Measurements from ENCODE around the gene HMOX2. TPM values are rescaled to one million over a fixed set of nuclear protein-coding genes. Genes with fewer than 3 reads are reported as not detected.

HMOX2 gene
- total RNA-seq, 1 experiment from 2014 or later = 55.1 TPM

- ChIA-PET POLR2A (no interaction called here), RAD21 (ENCODE audit: low non-redundant PET in 1 of 2, low total read pairs in 2 of 2, uncharacterized antibody in 2 of 2, unreplicated experiment in 2 of 2) (no interaction called here), CTCF (interaction anchor here (1.3 kb wide), 1 partner anchor 33 kb away, joined by 6 read pairs; no protein-coding TSS in a partner anchor)
- DNase-seq (ENCODE audit: low read depth, low spot score) (no peak), ATAC-seq (no peak)
- no peak overlapping the region for H3K9ac ChIP-seq (ENCODE audit: low read length)
- no peaks in the 10 kb centered on the region for H3K9me3 ChIP-seq (ENCODE audit: control insufficient read depth in 1 of 2, insufficient read depth in 1 of 2, low read depth in 1 of 2, low read length in 2 of 2)
- no peak overlapping the region for H2AFZ ChIP-seq (ENCODE audit: low read depth, low read length, poor library complexity, severe bottlenecking)
- no peaks in the 10 kb centered on the region for H3K4me1 ChIP-seq (ENCODE audit: control insufficient read depth in 1 of 2, insufficient read depth in 2 of 2, low read length in 2 of 2)
- no peaks in the 10 kb centered on the region for H3K9me2 ChIP-seq (ENCODE audit: insufficient read depth)
- intact Hi-C loops (cut with micrococcal nuclease) = loop anchor here (10.0 kb wide), 1 partner anchor 139 kb away; no protein-coding TSS in a partner anchor
- H4K20me1 ChIP-seq (ENCODE audit: insufficient read depth) = no peaks in the 10 kb centered on the region
- no peaks in the 10 kb centered on the region for H3K27me3 ChIP-seq (ENCODE audit: insufficient read depth, low read length)
- H3K4me3 ChIP-seq (replicated peaks in 1 of 2; ENCODE audit: low read depth in 1 of 2, low read length in 2 of 2) = no peak overlapping the region
- no TSS peak for BruUV-seq (replicated peaks)
- H3K4me2 ChIP-seq (ENCODE audit: low read length) = no peak overlapping the region
- H3K79me2 ChIP-seq (ENCODE audit: insufficient read depth, low read length) = no peaks in the 10 kb centered on the region
- H3K27ac ChIP-seq (ENCODE audit: low read depth, low read length) = no peak overlapping the region
- TF ChIP-seq ZNF274 (IDR thresholded peaks at IDR 0.05; ENCODE audit: low read depth, low read length) (no peak), EZH2phosphoT487 (IDR thresholded peaks at IDR 0.05; ENCODE audit: borderline replicate concordance) (no peak), POLR2A (IDR thresholded peaks at IDR 0.05; ENCODE audit: borderline replicate concordance, extremely low read depth, insufficient read depth, insufficient read length) (no peak), SP1 (IDR thresholded peaks at IDR 0.05; ENCODE audit: low read depth) (no peak), YY1 (IDR thresholded peaks at IDR 0.05; ENCODE audit: extremely low read depth, insufficient replicate concordance, low read depth, low read length) (no peak), SRF (IDR thresholded peaks at IDR 0.05; ENCODE audit: low read depth) (no peak), EGR1 (IDR thresholded peaks at IDR 0.05; ENCODE audit: low read depth) (no peak), SIN3A (IDR thresholded peaks at IDR 0.05; ENCODE audit: low read depth) (no peak), POLR2AphosphoS5 (IDR thresholded peaks at IDR 0.05; ENCODE audit: low read depth, low read length) (no peak), ELF1 (IDR thresholded peaks at IDR 0.05; ENCODE audit: borderline replicate concordance, low read depth) (no peak), ZFX (IDR thresholded peaks at IDR 0.05) (no peak), RAD21 (IDR thresholded peaks at IDR 0.05; ENCODE audit: low read depth) (no peak), CEBPB (IDR thresholded peaks at IDR 0.05; ENCODE audit: low read depth) (no peak), CBX3 (IDR thresholded peaks at IDR 0.05; ENCODE audit: low read depth) (no peak), ATF3 (IDR thresholded peaks at IDR 0.05) (no peak), JUND (IDR thresholded peaks at IDR 0.05) (no peak)
- TF ChIP-seq, protein P1, sequence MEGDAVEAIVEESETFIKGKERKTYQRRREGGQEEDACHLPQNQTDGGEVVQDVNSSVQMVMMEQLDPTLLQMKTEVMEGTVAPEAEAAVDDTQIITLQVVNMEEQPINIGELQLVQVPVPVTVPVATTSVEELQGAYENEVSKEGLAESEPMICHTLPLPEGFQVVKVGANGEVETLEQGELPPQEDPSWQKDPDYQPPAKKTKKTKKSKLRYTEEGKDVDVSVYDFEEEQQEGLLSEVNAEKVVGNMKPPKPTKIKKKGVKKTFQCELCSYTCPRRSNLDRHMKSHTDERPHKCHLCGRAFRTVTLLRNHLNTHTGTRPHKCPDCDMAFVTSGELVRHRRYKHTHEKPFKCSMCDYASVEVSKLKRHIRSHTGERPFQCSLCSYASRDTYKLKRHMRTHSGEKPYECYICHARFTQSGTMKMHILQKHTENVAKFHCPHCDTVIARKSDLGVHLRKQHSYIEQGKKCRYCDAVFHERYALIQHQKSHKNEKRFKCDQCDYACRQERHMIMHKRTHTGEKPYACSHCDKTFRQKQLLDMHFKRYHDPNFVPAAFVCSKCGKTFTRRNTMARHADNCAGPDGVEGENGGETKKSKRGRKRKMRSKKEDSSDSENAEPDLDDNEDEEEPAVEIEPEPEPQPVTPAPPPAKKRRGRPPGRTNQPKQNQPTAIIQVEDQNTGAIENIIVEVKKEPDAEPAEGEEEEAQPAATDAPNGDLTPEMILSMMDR (IDR thresholded peaks at IDR 0.05 in 2 of 3, conservative IDR thresholded peaks at IDR 0.05 in 1 of 3; ENCODE audit: borderline replicate concordance in 1 of 3, insufficient read depth in 1 of 3, low read depth in 2 of 3, low read length in 2 of 3) = no peak
- TF ChIP-seq, protein P2, sequence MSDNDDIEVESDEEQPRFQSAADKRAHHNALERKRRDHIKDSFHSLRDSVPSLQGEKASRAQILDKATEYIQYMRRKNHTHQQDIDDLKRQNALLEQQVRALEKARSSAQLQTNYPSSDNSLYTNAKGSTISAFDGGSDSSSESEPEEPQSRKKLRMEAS (IDR thresholded peaks at IDR 0.05) = no peak
- TF ChIP-seq, protein P3, sequence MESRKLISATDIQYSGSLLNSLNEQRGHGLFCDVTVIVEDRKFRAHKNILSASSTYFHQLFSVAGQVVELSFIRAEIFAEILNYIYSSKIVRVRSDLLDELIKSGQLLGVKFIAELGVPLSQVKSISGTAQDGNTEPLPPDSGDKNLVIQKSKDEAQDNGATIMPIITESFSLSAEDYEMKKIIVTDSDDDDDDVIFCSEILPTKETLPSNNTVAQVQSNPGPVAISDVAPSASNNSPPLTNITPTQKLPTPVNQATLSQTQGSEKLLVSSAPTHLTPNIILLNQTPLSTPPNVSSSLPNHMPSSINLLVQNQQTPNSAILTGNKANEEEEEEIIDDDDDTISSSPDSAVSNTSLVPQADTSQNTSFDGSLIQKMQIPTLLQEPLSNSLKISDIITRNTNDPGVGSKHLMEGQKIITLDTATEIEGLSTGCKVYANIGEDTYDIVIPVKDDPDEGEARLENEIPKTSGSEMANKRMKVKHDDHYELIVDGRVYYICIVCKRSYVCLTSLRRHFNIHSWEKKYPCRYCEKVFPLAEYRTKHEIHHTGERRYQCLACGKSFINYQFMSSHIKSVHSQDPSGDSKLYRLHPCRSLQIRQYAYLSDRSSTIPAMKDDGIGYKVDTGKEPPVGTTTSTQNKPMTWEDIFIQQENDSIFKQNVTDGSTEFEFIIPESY (IDR thresholded peaks at IDR 0.05; ENCODE audit: extremely low read depth, insufficient replicate concordance, low read length) = no peak
- TF ChIP-seq, protein P4, sequence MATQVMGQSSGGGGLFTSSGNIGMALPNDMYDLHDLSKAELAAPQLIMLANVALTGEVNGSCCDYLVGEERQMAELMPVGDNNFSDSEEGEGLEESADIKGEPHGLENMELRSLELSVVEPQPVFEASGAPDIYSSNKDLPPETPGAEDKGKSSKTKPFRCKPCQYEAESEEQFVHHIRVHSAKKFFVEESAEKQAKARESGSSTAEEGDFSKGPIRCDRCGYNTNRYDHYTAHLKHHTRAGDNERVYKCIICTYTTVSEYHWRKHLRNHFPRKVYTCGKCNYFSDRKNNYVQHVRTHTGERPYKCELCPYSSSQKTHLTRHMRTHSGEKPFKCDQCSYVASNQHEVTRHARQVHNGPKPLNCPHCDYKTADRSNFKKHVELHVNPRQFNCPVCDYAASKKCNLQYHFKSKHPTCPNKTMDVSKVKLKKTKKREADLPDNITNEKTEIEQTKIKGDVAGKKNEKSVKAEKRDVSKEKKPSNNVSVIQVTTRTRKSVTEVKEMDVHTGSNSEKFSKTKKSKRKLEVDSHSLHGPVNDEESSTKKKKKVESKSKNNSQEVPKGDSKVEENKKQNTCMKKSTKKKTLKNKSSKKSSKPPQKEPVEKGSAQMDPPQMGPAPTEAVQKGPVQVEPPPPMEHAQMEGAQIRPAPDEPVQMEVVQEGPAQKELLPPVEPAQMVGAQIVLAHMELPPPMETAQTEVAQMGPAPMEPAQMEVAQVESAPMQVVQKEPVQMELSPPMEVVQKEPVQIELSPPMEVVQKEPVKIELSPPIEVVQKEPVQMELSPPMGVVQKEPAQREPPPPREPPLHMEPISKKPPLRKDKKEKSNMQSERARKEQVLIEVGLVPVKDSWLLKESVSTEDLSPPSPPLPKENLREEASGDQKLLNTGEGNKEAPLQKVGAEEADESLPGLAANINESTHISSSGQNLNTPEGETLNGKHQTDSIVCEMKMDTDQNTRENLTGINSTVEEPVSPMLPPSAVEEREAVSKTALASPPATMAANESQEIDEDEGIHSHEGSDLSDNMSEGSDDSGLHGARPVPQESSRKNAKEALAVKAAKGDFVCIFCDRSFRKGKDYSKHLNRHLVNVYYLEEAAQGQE (IDR thresholded peaks at IDR 0.05; ENCODE audit: low read depth) = no peak
- peaks cover 7 to 12% of the 10 kb centered on the region in 2 experiments; a peak in 3 of 4 replicates for H3K36me3 ChIP-seq (ENCODE audit: control insufficient read depth in 1 of 2, insufficient read depth in 2 of 2, low read length in 2 of 2)
Measured at GRCh38 chr16:4515611-4516233, 39.5 kb downstream of the HMOX2 start.

Measured in HCT116 (cell line).